Endothelial cell of umbilical vein (primary cell): ENCODE measurements around the gene KMT2B. TPM values are rescaled to one million over a fixed set of nuclear protein-coding genes. Genes with fewer than 3 reads are reported as not detected.

Source experiments
- BruUV-seq: library from RNA; stranded (reverse); fragments of 400-500 nt; replicated peaks from 2 replicates; lab custom pipeline; 2021; lab: Mats Ljungman, UMichigan
- CTCF ChIA-PET: fragments of 300-600, 350-600 bp; sonication (Branson Sonifier 250); formaldehyde crosslinking; loops from one replicate; lab custom pipeline; 2021; ENCODE audit warnings: antibody characterized with exemption, inconsistent platforms; lab: Charles Lee
- POLR2A ChIA-PET: fragments of 300-600, 350-600 bp; sonication (Branson Sonifier 250); formaldehyde crosslinking; loops from one replicate; lab custom pipeline; 2021; ENCODE audit warnings: antibody characterized with exemption, inconsistent platforms; lab: Charles Lee
- DNase-seq: peaks from one replicate; pipeline ENCODE4 v3.0.0-alpha.2; 2011; ENCODE audit warnings: low read depth, low spot score
- FAIRE-seq: peaks from 2 replicates; lab custom pipeline; 2011; peaks lifted over from hg19 to GRCh38; lab: Jason Lieb, UNC
- H2AFZ ChIP-seq: 2 replicates; pipeline ENCODE4 v1.6.0; 2012; ENCODE audit warnings: low read depth, low read length, control low read depth, inconsistent platforms
- H3K27ac ChIP-seq: 2 replicates; pipeline ENCODE4 v1.5.1; 2011; ENCODE audit warnings: low read depth, mild to moderate bottlenecking, control low read depth, low read length, moderate library complexity; ENCODE audit not compliant: insufficient read depth
- H3K27me3 ChIP-seq, 2 experiments: 2 replicates each; pipeline versions ENCODE4 v1.6.0 to v1.6.1; 2011; ENCODE audit warnings: low read length in 2 of 2, mixed read lengths in 1 of 2; ENCODE audit not compliant: control insufficient read depth in 2 of 2, insufficient read depth in 2 of 2
- H3K36me3 ChIP-seq, 2 experiments: 2 replicates in 1 of 2; 3 replicates in 1 of 2; pipeline ENCODE4 v1.5.1; 2011; ENCODE audit warnings: low read length in 2 of 2, mild to moderate bottlenecking in 1 of 2, moderate library complexity in 1 of 2; ENCODE audit not compliant: control insufficient read depth in 2 of 2, insufficient read depth in 2 of 2; ENCODE audit errors: extremely low read depth in 1 of 2
- H3K4me1 ChIP-seq: 3 replicates; pipeline ENCODE4 v1.5.1; 2011; ENCODE audit warnings: mild to moderate bottlenecking, low read length; ENCODE audit not compliant: control insufficient read depth, insufficient read depth; ENCODE audit errors: extremely low read depth
- H3K4me2 ChIP-seq: 2 replicates; pipeline ENCODE4 v1.6.1; 2011; ENCODE audit warnings: low read length, control low read depth, mixed read lengths; ENCODE audit not compliant: insufficient read depth
- H3K4me3 ChIP-seq, 3 experiments: fragments of 200-600 bp in 1 of 3; sonication (generic), shearing (Covaris generic) in 1 of 3; replicated peaks in 1 of 3; 2 replicates each; pipeline ENCODE4 v1.5.1; 2011 to 2016; ENCODE audit warnings: control low read depth in 3 of 3, low read length in 3 of 3, mild to moderate bottlenecking in 2 of 3, inconsistent platforms in 1 of 3, low read depth in 1 of 3, moderate library complexity in 1 of 3; ENCODE audit not compliant: insufficient read depth in 1 of 3
- H3K79me2 ChIP-seq: 2 replicates; pipeline ENCODE4 v1.6.0; 2012; ENCODE audit warnings: low read length, inconsistent platforms; ENCODE audit not compliant: control insufficient read depth, insufficient read depth
- H3K9ac ChIP-seq: replicated peaks from 2 replicates; pipeline ENCODE3; 2011; ENCODE audit warnings: low read length, control low read depth; ENCODE audit not compliant: insufficient read depth; ENCODE audit errors: extremely low read depth
- H3K9me1 ChIP-seq: replicated peaks from 3 replicates; pipeline ENCODE4 v1.6.0; 2011; ENCODE audit warnings: mild to moderate bottlenecking, low read length; ENCODE audit not compliant: control insufficient read depth, insufficient read depth; ENCODE audit errors: extremely low read depth
- H3K9me3 ChIP-seq: replicated peaks from 2 replicates; pipeline ENCODE4 v1.5.1; 2012; ENCODE audit warnings: low read length, inconsistent platforms; ENCODE audit not compliant: control insufficient read depth, insufficient read depth
- H4K20me1 ChIP-seq: replicated peaks from 2 replicates; pipeline ENCODE3; 2011; ENCODE audit warnings: mild to moderate bottlenecking, low read length; ENCODE audit not compliant: control insufficient read depth, insufficient read depth; ENCODE audit errors: extremely low read depth
- EZH2 ChIP-seq: IDR thresholded peaks from 2 replicates; pipeline ENCODE4 v1.6.1; 2012; ENCODE audit warnings: borderline replicate concordance, low read depth, mild to moderate bottlenecking, moderate library complexity, low read length, inconsistent platforms; ENCODE audit not compliant: severe bottlenecking
- FOS ChIP-seq: IDR thresholded peaks from 2 replicates; pipeline ENCODE4 v1.6.1; 2011; ENCODE audit warnings: mild to moderate bottlenecking, low read length, moderate library complexity, borderline replicate concordance; ENCODE audit not compliant: insufficient read depth
- GATA2 ChIP-seq: IDR thresholded peaks from 2 replicates; pipeline ENCODE4 v1.7.0; 2011; ENCODE audit warnings: low read depth, mild to moderate bottlenecking, moderate library complexity, mixed read lengths, low read length; ENCODE audit not compliant: insufficient read length, insufficient read depth
- MAX ChIP-seq: IDR thresholded peaks from 2 replicates; pipeline ENCODE4 v1.6.1; 2011; ENCODE audit not compliant: insufficient read depth, insufficient read length
- POLR2A ChIP-seq: IDR thresholded peaks from 2 replicates; pipeline ENCODE4 v1.6.1; 2012; ENCODE audit warnings: low read depth, mild to moderate bottlenecking, control low read depth, low read length
- POLR2AphosphoS5 ChIP-seq: IDR thresholded peaks from 2 replicates; pipeline ENCODE4 v1.6.1; 2012; ENCODE audit warnings: low read depth, mild to moderate bottlenecking, control low read depth, low read length, moderate library complexity; ENCODE audit not compliant: insufficient read depth
- dilution Hi-C: fragments of 300-500 bp; cut with MboI; formaldehyde crosslinking; loops from one replicate; pipeline ENCODE4 v1.15.0; 2019; ENCODE audit warnings: low sequenced_read_pairs; ENCODE audit not compliant: extremely low pct_ligation_motif_present
- intact Hi-C: fragments of 100-400 bp; cut with micrococcal nuclease; formaldehyde crosslinking; loops from one replicate; pipeline ENCODE4 v1.10.0; 2022
- polyA plus RNA-seq, 4 experiments: library from polyadenylated mRNA; depleted of rRNA in 3 of 4; stranded (reverse) in 3 of 4; unstranded in 1 of 4; fragments of >200 nt; gene quantifications; 2 replicates each; pipeline versions ENCODE4 v1.2.1 to v1.2.3, GENCODE V29; 2011 to 2012; ENCODE audit warnings: missing spikeins in 1 of 4
- total RNA-seq: library from RNA; stranded (reverse); gene quantifications from 2 replicates; pipeline ENCODE4 v1.2.3, GENCODE V29; 2021
- TF ChIP-seq, protein P1 (sequence below), 2 donors: IDR thresholded peaks; 1 replicate in 1 of 2; 2 replicates in 1 of 2; pipeline ENCODE4 v1.5.1; 2011; ENCODE audit warnings: low read length in 2 of 2, mild to moderate bottlenecking in 2 of 2, moderate library complexity in 2 of 2, control low read depth in 1 of 2, inconsistent platforms in 1 of 2, low read depth in 1 of 2; ENCODE audit not compliant: insufficient read depth in 1 of 2; ENCODE audit errors: extremely low read depth in 1 of 2

Gene KMT2B
- total and polyA plus RNA-seq, 2 donors (not counting 3 experiments of a cell fraction or from before 2014, with no cell fraction given) = 28.4 to 37.2 TPM

DNA sequence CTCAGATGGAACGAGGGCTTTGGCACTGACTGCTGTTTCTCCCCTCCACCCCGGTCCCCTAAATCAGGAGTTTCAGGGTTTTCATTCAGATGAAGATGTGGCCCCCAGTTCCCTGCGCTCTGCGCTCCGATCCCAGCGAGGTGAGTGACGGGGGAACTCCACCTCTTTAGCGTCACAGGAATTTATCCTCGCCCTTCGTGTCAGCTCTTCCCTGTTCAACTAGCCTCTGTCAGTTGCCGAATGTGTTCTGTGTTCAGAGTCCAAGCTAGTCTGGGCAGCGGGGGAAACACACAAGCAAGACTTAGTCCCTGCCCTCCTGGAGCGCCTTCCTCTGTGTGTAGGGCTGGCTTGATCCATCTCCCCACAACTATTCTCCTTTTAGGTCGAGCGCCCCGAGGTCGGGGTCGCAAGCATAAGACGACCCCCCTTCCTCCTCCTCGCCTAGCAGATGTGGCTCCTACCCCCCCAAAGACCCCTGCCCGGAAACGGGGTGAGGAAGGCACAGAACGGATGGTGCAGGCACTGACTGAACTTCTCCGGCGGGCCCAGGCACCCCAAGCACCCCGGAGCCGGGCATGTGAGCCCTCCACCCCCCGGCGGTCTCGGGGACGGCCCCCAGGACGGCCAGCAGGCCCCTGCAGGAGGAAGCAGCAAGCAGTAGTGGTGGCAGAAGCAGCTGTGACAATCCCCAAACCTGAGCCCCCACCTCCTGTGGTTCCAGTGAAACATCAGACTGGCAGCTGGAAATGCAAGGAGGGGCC, 1.8 kb downstream of the KMT2B start:
- H3K27ac ChIP-seq = no peak overlapping the region
- intact Hi-C loops = no loop called here
- CTCF ChIA-PET = interaction anchor here (0.5 to 1.8 kb wide), 3 partner anchors 21 to 363 kb away, joined by 3 to 7 read pairs (median 5); partner anchors contain the start of genes PSENEN and U2AF1L4
- peak overlapping the region; percentile 44 for H3K4me2 ChIP-seq
- no peaks in the 10 kb centered on the region for H3K9me1 ChIP-seq
- peaks cover 30% of the 10 kb centered on the region for H3K79me2 ChIP-seq
- dilution Hi-C loops = no loop called here
- DNase-seq (no peak), FAIRE-seq (no peak)
- peaks cover 17% of the 10 kb centered on the region for H3K4me1 ChIP-seq
- no peak overlapping the region for H2AFZ ChIP-seq
- POLR2A ChIA-PET = no interaction called here
- H3K9ac ChIP-seq = no peak overlapping the region
- H3K36me3 ChIP-seq = peaks cover 12 to 34% of the 10 kb centered on the region in 2 experiments
- no peaks in the 10 kb centered on the region for H3K27me3 ChIP-seq
- no TSS peak for BruUV-seq
- no peak overlapping the region for H3K4me3 ChIP-seq
- H3K9me3 ChIP-seq = no peaks in the 10 kb centered on the region
- H4K20me1 ChIP-seq = no peaks in the 10 kb centered on the region
- TF ChIP-seq POLR2A (no peak), EZH2 (no peak), FOS (no peak), MAX (no peak), POLR2AphosphoS5 (no peak), GATA2 (no peak)
- TF ChIP-seq, protein P1, sequence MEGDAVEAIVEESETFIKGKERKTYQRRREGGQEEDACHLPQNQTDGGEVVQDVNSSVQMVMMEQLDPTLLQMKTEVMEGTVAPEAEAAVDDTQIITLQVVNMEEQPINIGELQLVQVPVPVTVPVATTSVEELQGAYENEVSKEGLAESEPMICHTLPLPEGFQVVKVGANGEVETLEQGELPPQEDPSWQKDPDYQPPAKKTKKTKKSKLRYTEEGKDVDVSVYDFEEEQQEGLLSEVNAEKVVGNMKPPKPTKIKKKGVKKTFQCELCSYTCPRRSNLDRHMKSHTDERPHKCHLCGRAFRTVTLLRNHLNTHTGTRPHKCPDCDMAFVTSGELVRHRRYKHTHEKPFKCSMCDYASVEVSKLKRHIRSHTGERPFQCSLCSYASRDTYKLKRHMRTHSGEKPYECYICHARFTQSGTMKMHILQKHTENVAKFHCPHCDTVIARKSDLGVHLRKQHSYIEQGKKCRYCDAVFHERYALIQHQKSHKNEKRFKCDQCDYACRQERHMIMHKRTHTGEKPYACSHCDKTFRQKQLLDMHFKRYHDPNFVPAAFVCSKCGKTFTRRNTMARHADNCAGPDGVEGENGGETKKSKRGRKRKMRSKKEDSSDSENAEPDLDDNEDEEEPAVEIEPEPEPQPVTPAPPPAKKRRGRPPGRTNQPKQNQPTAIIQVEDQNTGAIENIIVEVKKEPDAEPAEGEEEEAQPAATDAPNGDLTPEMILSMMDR (IDR thresholded peaks at IDR 0.05; ENCODE audit: extremely low read depth in 1 of 2, insufficient read depth in 1 of 2, low read depth in 1 of 2, low read length in 2 of 2) = no peak
